Calu3 (cell line): ENCODE results near the gene ALG1. TPM values are rescaled to one million over a fixed set of nuclear protein-coding genes. Genes with fewer than 3 reads are reported as not detected.

Experiments
- BruUV-seq: library from RNA; stranded (reverse); fragments of 400-500 nt; replicated peaks from 2 replicates; lab custom pipeline; 2021; lab: Mats Ljungman, UMichigan
- CTCF ChIA-PET: fragments of 300-600 bp; sonication (Branson Sonifier 250); formaldehyde crosslinking; loops from one replicate; lab custom pipeline; 2022; ENCODE audit warnings: antibody characterized with exemption; lab: Charles Lee
- DNase-seq: peaks from one replicate; pipeline ENCODE4 v3.0.0; 2022
- H3K27ac Mint-ChIP-seq: one replicate; pipeline ENCODE4 v1.8.0; 2022; ENCODE audit warnings: mixed read lengths; ENCODE audit not compliant: unreplicated experiment
- H3K27me3 Mint-ChIP-seq: one replicate; pipeline ENCODE4 v1.8.0; 2022; ENCODE audit warnings: mixed read lengths; ENCODE audit not compliant: unreplicated experiment
- H3K36me3 Mint-ChIP-seq: one replicate; pipeline ENCODE4 v1.8.0; 2022; ENCODE audit warnings: mild to moderate bottlenecking, moderate library complexity, mixed read lengths; ENCODE audit not compliant: insufficient read depth, unreplicated experiment
- H3K4me1 Mint-ChIP-seq: one replicate; pipeline ENCODE4 v1.8.0; 2022; ENCODE audit warnings: mild to moderate bottlenecking, low read depth, mixed read lengths; ENCODE audit not compliant: unreplicated experiment
- H3K4me3 Mint-ChIP-seq: one replicate; pipeline ENCODE4 v1.8.0; 2022; ENCODE audit warnings: mild to moderate bottlenecking, low read depth, moderate library complexity, mixed read lengths; ENCODE audit not compliant: unreplicated experiment
- H3K9me3 Mint-ChIP-seq: one replicate; pipeline ENCODE4 v1.8.0; 2022; ENCODE audit warnings: low read depth, mixed read lengths; ENCODE audit not compliant: unreplicated experiment
- intact Hi-C: fragments of 100-400 bp; cut with micrococcal nuclease; formaldehyde crosslinking; loops from one replicate; pipeline ENCODE4 v1.10.0; 2022; ENCODE audit not compliant: unreplicated experiment
- total RNA-seq: library from RNA; stranded (reverse); gene quantifications from 2 replicates; pipeline ENCODE4 v1.2.3, GENCODE V29; 2022
- TF ChIP-seq, protein P1 (sequence below): fragments of 200-600 bp; IDR thresholded peaks from one replicate; pipeline ENCODE4 v1.8.0; 2022; ENCODE audit warnings: antibody characterized with exemption; ENCODE audit not compliant: unreplicated experiment

The ALG1 gene
- total RNA-seq, 1 experiment from 2014 or later: 38.3 TPM

DNA sequence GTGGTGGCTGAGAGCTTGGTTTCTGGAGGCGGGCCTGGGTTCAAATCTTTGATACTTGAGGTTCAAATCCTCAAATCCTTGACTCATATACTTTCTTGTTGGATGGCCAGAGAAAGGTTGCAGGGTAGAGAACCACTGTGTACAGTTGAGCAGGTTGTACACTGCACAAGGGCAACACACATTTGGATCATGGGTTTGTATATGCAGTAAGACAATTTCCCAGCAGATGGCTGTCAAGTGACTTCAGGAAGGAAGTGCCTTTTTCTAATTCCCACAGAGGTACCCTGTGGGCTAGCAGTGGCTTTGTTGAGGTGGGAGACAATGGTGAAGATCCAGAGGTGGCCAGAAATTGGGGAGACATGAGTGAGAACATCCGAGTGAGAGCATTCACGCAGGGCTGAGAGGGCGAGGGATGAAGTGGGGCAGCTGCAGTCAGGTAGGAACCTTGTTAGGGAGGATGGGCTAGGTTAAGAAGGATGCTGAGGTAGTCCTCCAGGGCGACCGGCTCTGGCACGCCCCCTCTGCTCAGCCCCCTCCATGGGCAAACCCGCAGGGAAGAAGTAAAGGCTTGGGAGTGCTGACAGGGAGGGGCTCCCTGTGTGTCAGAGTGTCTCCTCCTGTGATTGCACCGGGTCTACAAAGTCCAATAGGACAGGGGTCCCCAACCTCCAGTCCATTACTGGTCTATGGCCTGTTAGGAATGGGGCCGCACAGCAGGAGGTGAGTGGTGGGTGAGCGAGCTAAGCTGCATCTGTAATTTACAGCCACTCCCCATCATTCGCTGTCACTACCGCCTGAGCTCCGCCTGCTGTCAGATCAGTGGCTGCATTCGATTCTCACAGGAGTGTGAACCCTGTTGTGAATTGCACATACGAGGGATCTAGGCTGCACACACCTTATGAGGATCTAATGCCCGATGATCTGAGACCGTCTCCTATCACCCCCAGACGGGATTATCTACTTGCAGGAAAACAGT lies 8.6 kb upstream of the ALG1 start:
- Mint-ChIP-seq H3K4me3 (no peak overlapping the region), H3K4me1 (peaks cover 9% of the 10 kb centered on the region), H3K27me3 (peaks cover 86% of the 10 kb centered on the region), H3K9me3 (no peaks in the 10 kb centered on the region), H3K27ac (no peak overlapping the region), H3K36me3 (no peaks in the 10 kb centered on the region)
- no peak for DNase-seq
- BruUV-seq: no TSS peak
- TF ChIP-seq, protein P1, sequence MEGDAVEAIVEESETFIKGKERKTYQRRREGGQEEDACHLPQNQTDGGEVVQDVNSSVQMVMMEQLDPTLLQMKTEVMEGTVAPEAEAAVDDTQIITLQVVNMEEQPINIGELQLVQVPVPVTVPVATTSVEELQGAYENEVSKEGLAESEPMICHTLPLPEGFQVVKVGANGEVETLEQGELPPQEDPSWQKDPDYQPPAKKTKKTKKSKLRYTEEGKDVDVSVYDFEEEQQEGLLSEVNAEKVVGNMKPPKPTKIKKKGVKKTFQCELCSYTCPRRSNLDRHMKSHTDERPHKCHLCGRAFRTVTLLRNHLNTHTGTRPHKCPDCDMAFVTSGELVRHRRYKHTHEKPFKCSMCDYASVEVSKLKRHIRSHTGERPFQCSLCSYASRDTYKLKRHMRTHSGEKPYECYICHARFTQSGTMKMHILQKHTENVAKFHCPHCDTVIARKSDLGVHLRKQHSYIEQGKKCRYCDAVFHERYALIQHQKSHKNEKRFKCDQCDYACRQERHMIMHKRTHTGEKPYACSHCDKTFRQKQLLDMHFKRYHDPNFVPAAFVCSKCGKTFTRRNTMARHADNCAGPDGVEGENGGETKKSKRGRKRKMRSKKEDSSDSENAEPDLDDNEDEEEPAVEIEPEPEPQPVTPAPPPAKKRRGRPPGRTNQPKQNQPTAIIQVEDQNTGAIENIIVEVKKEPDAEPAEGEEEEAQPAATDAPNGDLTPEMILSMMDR: no peak
- CTCF ChIA-PET: no interaction called here
- intact Hi-C loops: no loop called here

DNA sequence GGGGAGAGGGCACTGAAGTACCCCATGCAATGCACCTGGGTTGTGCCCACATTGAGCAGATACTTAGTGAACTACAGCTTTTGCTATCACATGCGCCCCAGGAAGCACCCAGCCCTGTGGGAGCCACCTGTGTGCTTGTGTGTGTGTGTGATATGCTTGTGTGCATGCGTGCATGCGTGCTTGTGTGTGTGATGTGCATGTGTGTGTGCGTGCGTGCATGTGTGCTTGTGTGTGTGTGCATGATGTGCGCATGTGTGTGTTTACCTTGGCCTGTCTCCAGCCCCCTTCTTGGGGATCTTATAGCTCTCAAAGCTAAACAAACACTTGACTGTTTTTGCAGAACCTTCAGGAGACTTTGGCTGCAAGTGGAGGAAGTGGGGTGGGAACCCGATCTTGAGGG lies 6.7 kb upstream of the ALG1 start:
- Mint-ChIP-seq H3K36me3 (no peaks in the 10 kb centered on the region), H3K27ac (no peak overlapping the region), H3K4me1 (peaks cover 9% of the 10 kb centered on the region), H3K4me3 (no peak overlapping the region), H3K9me3 (no peaks in the 10 kb centered on the region), H3K27me3 (peaks cover 82% of the 10 kb centered on the region)
- peak; percentile 25 for DNase-seq
- CTCF ChIA-PET: no interaction called here
- intact Hi-C loops: no loop called here
- TF ChIP-seq, protein P1: no peak
- no TSS peak for BruUV-seq

DNA sequence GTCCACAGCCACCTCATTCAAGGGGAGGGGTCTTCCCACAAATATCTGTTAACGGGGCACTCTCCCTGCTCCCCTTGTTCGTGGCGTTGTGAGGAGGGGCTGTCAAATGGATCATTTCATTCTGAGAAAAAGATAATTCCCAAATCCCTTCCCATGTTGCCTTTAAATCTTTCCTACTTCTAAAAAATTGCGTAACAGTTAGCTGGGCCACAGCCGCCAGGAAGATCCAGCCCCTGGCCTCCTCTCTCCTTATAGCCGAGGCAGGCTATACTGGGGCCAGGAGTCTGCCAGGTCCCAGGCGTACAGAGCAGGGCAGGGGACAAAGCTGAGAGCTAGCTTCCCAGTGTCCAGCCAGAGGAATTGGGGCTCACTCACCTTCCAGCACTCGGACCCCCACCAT lies 6.3 kb upstream of the ALG1 start:
- H3K9me3 Mint-ChIP-seq: no peaks in the 10 kb centered on the region
- H3K36me3 Mint-ChIP-seq: no peaks in the 10 kb centered on the region
- H3K4me1 Mint-ChIP-seq: peaks cover 9% of the 10 kb centered on the region
- CTCF ChIA-PET: no interaction called here
- H3K4me3 Mint-ChIP-seq: no peak overlapping the region
- DNase-seq: no peak
- no TSS peak for BruUV-seq
- intact Hi-C loops: no loop called here
- no peak overlapping the region for H3K27ac Mint-ChIP-seq
- H3K27me3 Mint-ChIP-seq: peaks cover 78% of the 10 kb centered on the region
- TF ChIP-seq, protein P1: no peak

DNA sequence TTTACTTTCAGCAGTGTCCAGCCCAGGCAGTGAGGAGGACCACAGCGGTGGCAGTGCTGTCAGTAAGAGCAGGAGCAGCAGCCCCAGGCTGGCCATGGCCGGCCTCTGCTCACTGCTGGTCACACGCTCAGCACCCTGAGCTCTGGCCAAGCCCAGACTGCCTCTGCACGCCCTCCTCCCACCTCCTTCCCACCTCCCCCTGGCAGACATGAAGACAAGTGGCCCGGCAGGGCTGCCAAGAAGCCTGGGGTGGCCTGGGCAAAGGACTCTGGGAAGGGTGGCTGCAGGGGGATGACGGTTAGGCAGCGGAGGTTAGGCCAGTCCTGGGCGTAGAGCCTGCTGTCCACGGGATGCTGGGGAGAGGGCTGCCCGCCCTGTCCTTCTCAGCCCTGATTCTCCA lies 5.8 kb upstream of the ALG1 start, which contains the start of gene C16orf89:
C16orf89 (minus strand) TSS at position 144 of the 400 bp plus-strand sequence; CDS start at position 96, 48 bp downstream.
- no peak within 1 kb of the TSS for H3K27ac Mint-ChIP-seq
- H3K9me3 Mint-ChIP-seq: no peaks in the 10 kb centered on the region
- no peak for DNase-seq
- TF ChIP-seq, protein P1: no peak
- H3K36me3 Mint-ChIP-seq: no peaks in the 10 kb centered on the region
- intact Hi-C loops: no loop called here
- CTCF ChIA-PET: no interaction called here
- no peak within 1 kb of the TSS for H3K4me3 Mint-ChIP-seq
- BruUV-seq: no TSS peak
- H3K27me3 Mint-ChIP-seq: peaks cover 73% of the 10 kb centered on the region
- peaks cover 9% of the 10 kb centered on the region for H3K4me1 Mint-ChIP-seq
